ENCODE data around the gene NUP214.
"Not testable (repeated sequence)": the region's sequence is repeated elsewhere in the genome, so short reads cannot be mapped to it uniquely, and the experiment has no call there.

Gene NUP214

DNA sequence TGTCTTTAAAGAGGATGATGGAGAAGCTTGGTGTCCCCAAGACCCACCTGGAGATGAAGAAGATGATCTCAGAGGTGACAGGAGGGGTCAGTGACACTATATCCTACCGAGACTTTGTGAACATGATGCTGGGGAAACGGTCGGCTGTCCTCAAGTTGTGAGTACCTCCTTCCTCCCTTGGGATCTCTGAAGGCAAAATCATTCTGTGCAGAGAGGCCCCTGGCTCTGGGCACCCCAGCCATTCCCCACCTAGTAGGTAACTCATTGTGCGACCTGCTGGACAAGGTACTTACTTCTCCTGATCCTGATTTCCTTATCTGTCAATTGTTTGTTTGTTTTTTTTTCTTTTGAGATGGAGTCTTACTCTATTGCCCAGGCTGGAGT lies 7.6 kb upstream of the NUP214 start:
- DNase-seq, result no peak

GRCh38 chr9:131119600-131119999 lies 5.8 kb upstream of the NUP214 start:
- no peak for DNase-seq

GRCh38 chr9:131120620-131121228 lies 4.7 kb upstream of the NUP214 start:
- DNase-seq, result no peak

DNA sequence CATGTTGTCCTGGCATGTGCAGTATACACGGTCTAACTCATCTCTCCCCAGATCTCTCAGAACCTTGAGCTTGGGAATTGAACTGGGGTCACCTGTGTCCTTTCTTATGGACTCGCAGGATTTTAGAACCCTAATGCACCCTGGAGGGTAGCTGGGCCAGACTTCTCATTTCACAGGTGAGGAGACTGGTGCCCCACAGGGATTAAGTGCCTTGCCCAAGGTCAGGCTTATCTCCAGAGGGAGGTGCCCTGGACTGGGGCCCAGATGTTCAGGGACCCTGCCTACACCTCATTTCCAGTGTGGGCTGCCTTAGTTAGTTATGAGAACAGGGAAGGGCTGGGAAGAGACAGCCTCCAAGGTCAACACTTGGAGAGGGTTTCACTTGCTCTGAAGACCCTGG lies 4.0 kb upstream of the NUP214 start:
- DNase-seq, result no peak

- no peak for DNase-seq
These were observed 3.2 kb upstream of the NUP214 start for GRCh38 chr9:131122158-131122557.

- DNase-seq, result no peak
These were observed 423 bp upstream of the NUP214 start for GRCh38 chr9:131125038-131125287.

GRCh38 chr9:131126059-131126426 lies 657 bp downstream of the NUP214 start:
- no peak for DNase-seq

- DNase-seq, result no peak
These were observed 3.8 kb downstream of the NUP214 start for GRCh38 chr9:131129183-131129582.

DNA sequence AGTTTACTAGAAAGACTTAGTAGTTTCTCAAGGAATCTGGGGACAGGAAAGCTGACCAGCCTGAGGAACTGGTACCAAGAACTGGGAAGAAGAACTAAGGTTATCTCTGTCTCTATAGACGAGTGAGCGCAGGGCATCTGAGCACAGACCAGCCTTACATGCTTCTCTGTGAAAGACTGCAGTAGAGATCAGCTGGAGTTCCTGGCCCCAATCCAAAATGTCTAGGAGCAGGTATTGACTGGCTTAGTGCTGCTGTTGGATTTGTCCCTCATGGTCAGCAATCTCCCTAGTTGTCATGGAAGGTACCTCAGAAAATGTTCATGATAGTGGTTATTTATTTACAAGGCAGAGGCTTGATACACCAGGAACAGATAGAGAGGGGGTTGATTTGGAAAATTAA lies 13.3 kb downstream of the NUP214 start:
- DNase-seq, result no peak

DNA sequence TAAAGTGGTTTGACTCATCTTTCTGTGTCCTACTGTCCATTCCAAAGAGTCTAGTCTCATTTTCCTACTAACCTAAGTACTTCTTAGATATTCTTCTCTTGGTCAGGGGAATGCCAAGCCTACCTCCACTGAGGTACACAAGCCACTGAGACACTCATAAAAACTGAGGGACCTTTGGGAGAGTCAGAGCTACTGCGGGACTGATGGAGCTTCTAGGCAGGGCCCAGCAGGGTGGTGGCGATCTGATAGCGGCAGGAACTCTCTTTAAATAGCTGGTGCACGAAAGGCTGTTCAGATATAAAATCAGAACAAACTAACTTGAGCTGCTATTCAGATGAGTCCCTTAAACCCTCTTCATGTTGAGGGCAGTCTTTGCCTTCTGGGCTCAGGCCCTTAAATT lies 14.7 kb downstream of the NUP214 start:
- DNase-seq, result no peak

DNA sequence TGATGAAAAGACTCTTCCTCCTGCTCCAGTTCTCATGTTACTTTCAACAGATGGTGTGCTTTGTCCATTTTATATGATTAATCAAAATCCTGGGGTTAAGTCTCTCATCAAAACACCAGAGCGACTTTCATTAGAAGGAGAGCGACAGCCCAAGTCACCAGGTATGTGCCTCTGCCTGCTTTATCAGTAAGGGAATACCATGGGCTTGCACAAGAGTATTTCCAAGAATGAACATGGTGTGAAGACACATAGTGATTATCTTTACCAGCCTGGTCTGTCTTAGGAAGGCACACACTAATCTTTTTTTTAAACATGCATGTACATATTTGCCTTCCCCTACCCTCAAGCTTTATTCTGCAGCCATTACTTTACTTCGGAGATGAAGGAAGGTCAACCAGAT lies 15.2 kb downstream of the NUP214 start:
- DNase-seq, result no peak

GRCh38 chr9:131142160-131142559 lies 16.8 kb downstream of the NUP214 start:
- no peak for DNase-seq

GRCh38 chr9:131144201-131144600 lies 18.8 kb downstream of the NUP214 start:
- DNase-seq, result no peak

- no peak for DNase-seq
These were observed 19.9 kb downstream of the NUP214 start for GRCh38 chr9:131145245-131145644.

- no peak for DNase-seq
These were observed 20.8 kb downstream of the NUP214 start for GRCh38 chr9:131146186-131146585.

GRCh38 chr9:131148276-131148675 lies 22.9 kb downstream of the NUP214 start:
- no peak for DNase-seq

DNA sequence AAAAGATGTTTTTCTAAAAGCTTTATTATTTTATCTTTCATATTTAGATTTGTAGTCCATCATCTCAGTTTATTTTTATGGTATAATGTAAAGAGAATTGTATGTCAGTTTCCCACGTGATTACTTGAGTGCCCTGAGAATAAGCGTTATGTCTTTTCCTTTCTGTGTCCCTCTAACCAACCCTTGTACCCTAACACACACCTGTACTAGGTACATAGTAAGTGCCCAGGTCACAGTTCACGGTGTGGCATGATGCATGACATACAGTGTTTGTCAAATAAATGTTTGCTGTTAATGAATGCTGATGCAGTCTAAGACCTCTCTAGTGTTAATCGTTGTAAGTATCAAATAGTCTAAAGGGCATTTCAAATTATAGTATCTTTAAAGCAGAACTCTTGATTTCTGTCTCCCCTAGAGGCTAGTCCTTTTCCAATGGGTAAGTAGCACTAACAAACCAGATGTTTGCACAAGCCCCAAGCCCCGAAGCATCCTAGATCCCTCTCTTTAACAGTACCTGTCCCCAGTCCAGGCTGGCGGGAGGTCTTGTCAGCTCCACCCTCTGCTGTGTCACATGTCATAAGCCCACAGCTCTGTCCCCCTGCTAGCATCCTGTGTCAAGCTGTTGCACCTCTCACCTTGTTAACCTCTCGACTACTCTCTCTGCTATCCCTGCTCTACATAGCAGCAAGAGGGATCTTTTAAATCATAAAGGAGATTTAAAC lies 23.7 kb downstream of the NUP214 start:
- no peak for DNase-seq

DNA sequence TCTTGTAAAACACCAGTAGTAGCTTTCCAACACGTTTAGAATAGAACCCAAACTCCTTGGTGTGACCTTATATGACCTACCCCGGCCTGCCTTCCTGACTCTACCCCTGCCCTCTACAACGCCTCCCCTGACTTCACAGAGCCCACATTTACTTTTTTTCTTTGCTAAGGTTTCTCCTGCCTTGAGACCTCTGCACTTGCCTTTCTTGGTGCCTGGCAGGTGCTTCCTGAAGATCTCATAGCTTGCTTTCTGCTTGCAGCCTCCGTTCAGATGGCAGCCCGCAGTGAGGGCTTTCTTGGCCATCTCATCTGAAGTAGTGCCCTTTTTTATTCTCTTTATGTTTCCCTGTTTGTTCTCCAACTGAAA lies 24.3 kb downstream of the NUP214 start:
- DNase-seq, result no peak

GRCh38 chr9:131153595-131153994 lies 28.2 kb downstream of the NUP214 start:
- no peak for DNase-seq

DNA sequence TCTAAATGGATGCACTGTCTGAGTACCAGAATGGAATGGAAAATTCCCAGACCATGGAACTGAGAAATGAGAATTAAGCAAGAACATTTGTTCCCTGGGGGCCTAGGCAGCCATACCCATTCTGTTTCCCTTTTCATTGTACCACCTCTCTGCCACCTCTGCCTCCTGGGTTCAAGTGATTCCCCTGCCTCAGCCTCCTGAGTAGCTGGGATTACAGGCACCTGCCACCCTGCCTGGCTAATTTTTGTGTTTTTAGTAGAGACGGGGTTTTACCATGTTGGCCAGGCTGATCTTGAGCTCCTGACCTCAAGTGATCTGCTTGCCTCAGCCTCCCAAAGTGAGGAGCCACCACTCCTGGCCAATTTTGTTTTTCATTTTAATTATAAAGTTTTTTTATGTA lies 33.3 kb downstream of the NUP214 start:
- not testable (repeated sequence) for DNase-seq

DNA sequence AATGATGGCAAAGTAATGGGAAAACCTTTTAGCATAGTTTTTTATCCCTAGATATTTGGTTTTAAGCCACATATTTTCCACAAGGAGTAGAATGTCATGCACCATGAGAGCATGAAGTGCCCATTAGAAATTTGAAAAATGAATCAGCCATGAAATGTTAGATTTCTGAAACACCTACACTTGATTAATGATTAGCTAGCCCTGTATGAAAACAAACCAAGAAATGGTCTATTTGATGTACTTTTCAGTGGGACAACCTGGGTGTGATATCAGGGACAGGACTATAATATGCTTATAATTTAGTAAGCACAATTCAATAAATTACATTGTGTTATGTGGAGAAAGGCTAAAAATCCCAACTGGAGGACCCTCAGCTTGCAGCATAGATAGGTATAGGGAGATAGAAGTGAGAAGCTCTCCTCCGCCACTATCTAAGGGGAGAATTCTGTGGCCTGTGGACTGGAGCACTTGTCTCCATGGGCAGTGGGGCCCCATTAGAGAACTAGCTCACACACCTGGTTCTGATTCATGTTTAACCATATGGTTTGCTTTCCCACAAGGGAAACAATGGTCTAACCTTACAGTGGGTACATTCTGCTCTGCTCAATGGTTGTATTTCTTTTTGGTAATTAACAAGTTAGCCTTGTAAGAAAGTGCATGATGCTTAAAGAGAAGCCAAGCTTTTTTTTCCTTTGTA lies 35.2 kb downstream of the NUP214 start:
- DNase-seq, result no peak

- no peak for DNase-seq
These were observed 36.2 kb downstream of the NUP214 start for GRCh38 chr9:131161585-131161984.

- no peak for DNase-seq
These were observed 37.5 kb downstream of the NUP214 start for GRCh38 chr9:131162886-131163285.

GRCh38 chr9:131165523-131165922 lies 40.1 kb downstream of the NUP214 start:
- no peak for DNase-seq

DNA sequence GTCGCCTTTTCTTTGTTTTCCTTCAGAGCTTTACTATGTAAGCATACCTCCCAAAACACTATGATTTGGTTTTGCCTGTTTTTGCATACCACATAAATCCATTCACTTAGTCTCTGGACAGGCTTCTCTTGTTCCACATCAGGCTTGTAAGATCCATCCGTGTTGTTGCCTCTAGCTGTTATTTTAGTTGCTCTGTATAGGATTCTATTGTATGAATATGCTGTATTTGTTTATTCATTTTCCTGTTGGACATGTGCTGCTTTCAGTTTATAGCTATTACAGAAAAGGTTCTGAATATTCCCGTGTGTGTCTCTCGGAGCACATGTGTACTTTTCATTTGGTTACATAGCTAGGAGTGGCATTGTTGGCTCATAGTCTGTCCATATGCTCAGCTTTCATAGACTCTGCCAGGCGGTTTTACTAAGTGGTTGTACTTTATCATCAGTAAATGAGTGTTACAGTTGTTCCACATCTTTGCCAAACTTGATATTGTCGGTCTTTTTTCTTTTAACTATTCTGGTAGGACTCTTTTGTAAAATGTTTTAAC lies 41.8 kb downstream of the NUP214 start:
- no peak for DNase-seq

Measured in NCI-H1417 treated with DMSO at 0.1 percent for 48 hours (cell line).